Astrocyte of the cerebellum (primary cell): ENCODE data around the gene EDA2R.

Experiments
- DNase-seq: peaks from one replicate; pipeline ENCODE4 v3.0.0-alpha.2; 2011; ENCODE audit warnings: low read depth
- H3K4me3 ChIP-seq: 2 replicates; pipeline ENCODE4 v1.5.1; 2011; ENCODE audit warnings: mild to moderate bottlenecking, low read depth, low read length, moderate library complexity
- CTCF ChIP-seq: IDR thresholded peaks from 2 replicates; pipeline ENCODE4 v1.5.1; 2012; ENCODE audit warnings: low read length, low read depth, moderate library complexity, mild to moderate bottlenecking; ENCODE audit errors: missing control alignments
- in situ Hi-C: cut with HindIII; loops from 2 replicates; pipeline ENCODE4 v1.10.0; 2017; ENCODE audit warnings: low sequenced_read_pairs

The EDA2R gene

DNA sequence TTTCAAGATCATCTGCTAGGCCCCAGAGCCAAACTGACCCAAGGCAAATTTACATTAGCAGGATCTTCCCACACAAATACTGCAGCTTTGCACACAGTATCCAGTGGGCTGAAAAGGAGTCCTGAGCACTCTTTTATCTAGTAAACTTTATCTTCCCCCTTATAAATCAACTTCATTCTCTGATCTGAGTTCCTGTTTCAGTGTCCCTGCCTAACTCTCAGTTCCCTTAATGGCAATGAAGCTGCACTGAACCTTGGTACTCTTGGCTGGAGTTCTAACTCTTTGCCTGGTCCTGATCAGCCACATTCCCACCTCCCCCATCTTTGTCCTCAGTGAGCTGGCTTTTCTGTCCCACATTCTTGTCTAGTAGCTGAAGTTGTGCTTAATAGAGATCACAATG lies 37.4 kb downstream of the EDA2R start:
- in situ Hi-C loops, result no loop called here
- DNase-seq, result no peak
- H3K4me3 ChIP-seq, result no peak overlapping the region
- TF ChIP-seq CTCF, result no peak

DNA sequence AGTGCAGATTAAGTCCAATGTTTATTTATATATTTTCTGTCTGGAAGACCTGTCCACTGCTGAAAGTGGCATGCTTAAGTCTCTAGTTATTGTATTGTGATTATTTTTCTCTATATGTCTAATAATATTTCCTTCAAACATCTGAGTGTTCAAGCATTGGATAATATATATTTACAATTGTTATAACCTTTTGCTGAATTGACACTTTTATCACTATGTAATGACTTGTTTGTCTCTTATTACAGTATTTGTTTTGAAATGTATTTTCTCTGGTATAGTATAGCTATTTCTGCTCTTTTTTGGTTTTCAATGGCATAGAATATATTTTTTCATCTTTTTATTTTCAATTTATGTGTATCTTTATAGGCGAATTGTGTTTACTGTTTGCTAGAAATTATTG lies 59.7 kb downstream of the EDA2R start:
- DNase-seq, result no peak
- in situ Hi-C loops, result no loop called here
- no peak overlapping the region for H3K4me3 ChIP-seq
- TF ChIP-seq CTCF, result no peak

DNA sequence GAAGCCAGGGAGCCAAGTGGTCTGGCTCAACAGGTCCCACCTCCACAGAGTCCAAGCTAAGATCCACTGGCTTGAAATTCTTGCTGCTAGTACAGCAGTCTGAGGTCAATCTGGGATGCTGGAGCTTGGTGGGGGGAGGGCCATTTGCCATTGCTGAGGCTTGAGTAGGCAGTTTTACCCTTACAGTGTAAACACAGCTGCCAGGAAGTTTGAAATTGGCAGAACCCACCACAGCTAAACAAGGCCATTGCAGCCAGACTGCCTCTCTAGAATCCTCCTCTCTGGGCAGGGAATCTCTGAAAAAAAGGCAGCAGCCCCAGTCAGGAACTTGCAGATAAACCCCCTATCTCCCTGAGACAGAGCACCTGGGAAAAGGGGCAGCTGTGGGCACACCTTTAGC lies 84.9 kb downstream of the EDA2R start:
- in situ Hi-C loops, result no loop called here
- no peak overlapping the region for H3K4me3 ChIP-seq
- DNase-seq, result no peak
- TF ChIP-seq CTCF, result no peak

DNA sequence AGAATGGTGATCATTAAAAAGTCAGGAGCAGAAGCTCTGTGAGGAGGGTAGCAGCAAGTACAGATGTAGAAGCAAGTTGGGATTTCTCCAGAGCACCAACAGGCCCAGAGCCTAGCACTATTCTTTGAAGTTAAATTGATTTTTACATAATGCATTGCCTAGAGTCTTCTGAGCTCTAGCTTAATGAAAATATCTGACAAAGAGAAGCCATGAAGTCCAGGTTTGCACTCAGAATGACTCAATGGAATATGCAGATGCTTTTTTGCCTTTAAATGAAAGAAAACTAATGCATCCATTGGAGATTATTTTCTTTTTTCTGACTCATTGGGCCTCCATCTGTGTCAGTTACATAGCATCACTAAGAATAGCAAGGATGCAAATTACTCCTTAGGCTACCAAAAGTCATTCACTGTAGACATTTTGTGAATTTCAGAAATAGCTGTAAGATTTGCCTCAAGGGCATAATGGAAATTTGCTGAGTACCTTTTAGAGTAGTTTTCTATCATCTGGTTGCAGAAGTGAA lies 91.0 kb downstream of the EDA2R start:
- in situ Hi-C loops, result no loop called here
- TF ChIP-seq CTCF, result no peak
- no peak overlapping the region for H3K4me3 ChIP-seq
- DNase-seq, result no peak
